Spleen (tissue), 7 donors: Measurements from ENCODE around the gene ZDHHC7.

ENCODE experiments used
- CTCF ChIP-seq, 11 experiments: fragments of 200-600 bp in 7 of 11; fragments of 450-650 bp in 4 of 11; sonication (generic) in 4 of 11; IDR thresholded peaks in 8 of 11; conservative IDR thresholded peaks in 3 of 11; 1 replicate in 7 of 11; 2 replicates in 4 of 11; pipeline versions ENCODE4 v1.4.0 to v1.8.0; 2016 to 2021; ENCODE audit warnings: antibody characterized with exemption in 11 of 11, inconsistent platforms in 4 of 11, mild to moderate bottlenecking in 1 of 11
- POLR2A ChIP-seq, 3 donors: fragments of 450-650 bp; IDR thresholded peaks; one replicate each; pipeline ENCODE4 v1.5.1; 2017; ENCODE audit warnings: antibody characterized with exemption in 3 of 3, mild to moderate bottlenecking in 1 of 3
- POLR2AphosphoS5 ChIP-seq, 3 donors: sonication (generic); formaldehyde crosslinking; IDR thresholded peaks; one replicate each; pipeline ENCODE4 v1.5.1; 2017; ENCODE audit warnings: antibody characterized with exemption in 3 of 3
- donor health status: DM: no; HTN: no; CAD: no; lungs with moderate emphysema.
- donor health status: DM: no; HTN: no; CAD: no.
- donor health status: DM: no; HTN: no; CAD: no.

GRCh38 chr16:85005285-85006069 is 5.9 kb downstream of the ZDHHC7 start:
- TF ChIP-seq POLR2A (IDR thresholded peaks at IDR 0.05) (no peak), CTCF (IDR thresholded peaks at IDR 0.05 in 8 of 11, conservative IDR thresholded peaks at IDR 0.05 in 3 of 11) (no peak), POLR2AphosphoS5 (IDR thresholded peaks at IDR 0.05) (no peak)
